Measurements from ENCODE around the gene KLRD1.

Gene KLRD1, protein sequence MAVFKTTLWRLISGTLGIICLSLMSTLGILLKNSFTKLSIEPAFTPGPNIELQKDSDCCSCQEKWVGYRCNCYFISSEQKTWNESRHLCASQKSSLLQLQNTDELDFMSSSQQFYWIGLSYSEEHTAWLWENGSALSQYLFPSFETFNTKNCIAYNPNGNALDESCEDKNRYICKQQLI

DNA sequence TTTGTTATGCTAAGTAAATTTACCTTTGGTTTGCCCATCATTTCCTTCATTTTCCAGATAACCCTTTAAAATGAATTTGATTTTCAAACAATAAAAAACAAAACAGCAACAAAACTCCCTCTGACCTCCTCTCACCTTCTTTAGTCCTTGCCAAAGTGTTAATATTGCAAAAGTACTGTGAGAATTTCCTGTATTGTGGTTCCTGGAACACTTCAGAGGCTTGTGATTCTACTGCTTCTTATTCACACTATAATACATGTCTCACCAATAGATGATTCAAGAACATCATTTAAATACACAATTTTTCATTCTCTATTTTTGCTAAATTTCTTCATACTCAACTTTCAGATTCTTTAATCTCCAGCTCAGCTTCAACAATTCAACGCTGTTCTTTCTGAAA lies at the start of gene KLRD1:
KLRD1 (plus strand) TSS at position 241 of the 400 bp plus-strand sequence. CDS start 208 bp downstream, outside the sequence.
- no peak within 1 kb of the TSS for H3K4me3 ChIP-seq (ENCODE audit: low read depth, low read length)
- TF ChIP-seq, protein P1, sequence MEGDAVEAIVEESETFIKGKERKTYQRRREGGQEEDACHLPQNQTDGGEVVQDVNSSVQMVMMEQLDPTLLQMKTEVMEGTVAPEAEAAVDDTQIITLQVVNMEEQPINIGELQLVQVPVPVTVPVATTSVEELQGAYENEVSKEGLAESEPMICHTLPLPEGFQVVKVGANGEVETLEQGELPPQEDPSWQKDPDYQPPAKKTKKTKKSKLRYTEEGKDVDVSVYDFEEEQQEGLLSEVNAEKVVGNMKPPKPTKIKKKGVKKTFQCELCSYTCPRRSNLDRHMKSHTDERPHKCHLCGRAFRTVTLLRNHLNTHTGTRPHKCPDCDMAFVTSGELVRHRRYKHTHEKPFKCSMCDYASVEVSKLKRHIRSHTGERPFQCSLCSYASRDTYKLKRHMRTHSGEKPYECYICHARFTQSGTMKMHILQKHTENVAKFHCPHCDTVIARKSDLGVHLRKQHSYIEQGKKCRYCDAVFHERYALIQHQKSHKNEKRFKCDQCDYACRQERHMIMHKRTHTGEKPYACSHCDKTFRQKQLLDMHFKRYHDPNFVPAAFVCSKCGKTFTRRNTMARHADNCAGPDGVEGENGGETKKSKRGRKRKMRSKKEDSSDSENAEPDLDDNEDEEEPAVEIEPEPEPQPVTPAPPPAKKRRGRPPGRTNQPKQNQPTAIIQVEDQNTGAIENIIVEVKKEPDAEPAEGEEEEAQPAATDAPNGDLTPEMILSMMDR (IDR thresholded peaks at IDR 0.05; ENCODE audit: borderline replicate concordance, insufficient read depth, low read depth, low read length) = no peak

DNA sequence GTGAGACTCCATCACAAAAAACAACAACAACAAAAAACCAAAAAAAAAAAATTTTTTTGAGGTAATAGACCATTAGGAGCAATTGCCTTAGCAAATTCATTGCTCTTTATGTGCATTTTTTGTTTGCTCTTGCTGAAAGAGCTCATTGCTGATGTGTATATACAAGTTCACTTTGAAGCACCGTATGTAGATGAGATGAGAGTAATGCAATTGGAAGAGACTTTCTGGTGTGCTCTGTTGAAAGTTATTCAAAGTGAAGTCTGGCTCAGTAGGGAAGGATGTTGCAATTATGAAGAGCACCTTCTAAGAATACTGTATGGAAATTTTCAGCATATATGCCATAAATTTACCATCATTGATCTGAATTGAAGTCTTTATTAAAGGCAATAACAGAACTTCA lies 46.7 kb upstream of the KLRD1 start:
- H3K4me3 ChIP-seq (ENCODE audit: low read depth, low read length) = no peak overlapping the region
- TF ChIP-seq, protein P1 (IDR thresholded peaks at IDR 0.05; ENCODE audit: borderline replicate concordance, insufficient read depth, low read depth, low read length) = no peak

DNA sequence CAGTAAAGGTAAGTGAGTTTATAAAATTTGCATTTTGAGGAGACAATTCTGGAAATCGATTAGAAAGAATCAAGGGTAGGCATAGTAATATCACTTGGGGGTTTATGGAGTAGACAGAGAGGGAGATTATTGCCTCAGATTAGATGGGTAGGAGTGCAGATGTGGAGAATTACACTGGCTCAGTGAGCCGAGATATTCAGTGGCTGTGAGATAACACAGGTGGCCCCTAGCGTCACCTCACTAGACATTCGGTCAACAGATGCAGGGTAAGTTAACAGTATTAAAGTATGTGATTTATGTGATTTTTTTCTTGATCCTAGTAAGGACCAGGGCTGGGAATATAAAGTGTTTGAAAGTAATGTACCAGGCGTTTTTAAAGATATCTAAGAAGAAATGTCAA lies 39.6 kb upstream of the KLRD1 start:
- TF ChIP-seq, protein P1 (IDR thresholded peaks at IDR 0.05; ENCODE audit: borderline replicate concordance, insufficient read depth, low read depth, low read length) = no peak
- H3K4me3 ChIP-seq (ENCODE audit: low read depth, low read length) = no peak overlapping the region

DNA sequence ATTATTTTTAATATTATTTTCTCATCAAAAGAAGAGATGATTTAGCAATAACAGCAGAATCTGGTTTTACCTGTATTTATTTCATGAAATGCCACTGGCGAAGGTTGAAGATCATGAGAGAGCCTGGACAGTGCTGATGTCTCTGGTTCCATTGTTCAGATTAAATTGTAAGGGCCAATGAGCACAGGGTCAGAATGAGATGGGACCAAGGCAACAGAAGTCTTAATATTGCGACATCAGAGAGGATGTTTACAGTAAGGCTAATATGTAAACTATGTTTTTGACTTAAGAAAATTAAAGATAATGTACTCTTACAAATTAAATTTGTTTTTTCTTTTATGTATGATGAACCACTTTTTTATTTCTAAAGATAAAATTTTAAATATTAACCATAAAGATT lies 35.2 kb upstream of the KLRD1 start:
- no peak overlapping the region for H3K4me3 ChIP-seq (ENCODE audit: low read depth, low read length)
- TF ChIP-seq, protein P1 (IDR thresholded peaks at IDR 0.05; ENCODE audit: borderline replicate concordance, insufficient read depth, low read depth, low read length) = no peak

DNA sequence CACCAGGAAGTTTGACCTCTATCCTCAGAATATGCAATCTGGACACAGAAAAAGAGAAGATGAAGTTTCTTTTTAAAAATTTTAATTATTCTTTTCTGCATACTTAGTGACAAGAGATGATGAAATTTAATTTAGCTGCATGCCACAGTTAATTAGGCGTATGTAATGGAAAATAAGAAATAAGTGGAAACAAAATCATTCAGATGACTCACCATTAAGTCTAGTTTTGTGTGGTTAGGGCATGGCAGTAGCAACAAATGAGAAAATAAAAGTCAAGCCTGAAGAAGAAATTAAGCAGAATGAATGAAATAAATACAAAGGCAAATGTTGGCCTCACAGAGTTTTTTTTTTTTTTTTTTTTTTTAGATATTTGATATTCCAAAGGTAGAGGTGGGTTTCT lies 30.9 kb upstream of the KLRD1 start:
- no peak overlapping the region for H3K4me3 ChIP-seq (ENCODE audit: low read depth, low read length)
- TF ChIP-seq, protein P1 (IDR thresholded peaks at IDR 0.05; ENCODE audit: borderline replicate concordance, insufficient read depth, low read depth, low read length) = no peak

DNA sequence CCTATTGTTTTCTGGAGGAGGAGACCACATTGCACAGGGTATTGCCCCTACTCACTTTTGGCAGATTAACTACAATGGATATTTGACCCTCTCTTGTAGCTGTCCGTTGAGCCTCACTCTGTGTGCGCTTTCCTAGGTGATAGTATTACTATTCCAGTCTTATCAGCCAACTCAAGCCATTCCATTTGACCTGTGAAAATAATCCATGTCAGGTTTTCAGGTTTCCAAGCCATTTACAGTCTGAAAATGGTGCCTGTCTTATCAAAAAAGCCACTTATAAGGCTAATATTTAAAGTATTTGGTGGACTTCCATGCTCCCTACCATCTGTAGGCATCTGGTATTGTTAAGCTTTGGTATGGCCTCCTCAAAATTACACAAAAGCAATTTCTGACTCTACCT lies 29.6 kb upstream of the KLRD1 start:
- H3K4me3 ChIP-seq (ENCODE audit: low read depth, low read length) = no peak overlapping the region
- TF ChIP-seq, protein P1 (IDR thresholded peaks at IDR 0.05; ENCODE audit: borderline replicate concordance, insufficient read depth, low read depth, low read length) = no peak

DNA sequence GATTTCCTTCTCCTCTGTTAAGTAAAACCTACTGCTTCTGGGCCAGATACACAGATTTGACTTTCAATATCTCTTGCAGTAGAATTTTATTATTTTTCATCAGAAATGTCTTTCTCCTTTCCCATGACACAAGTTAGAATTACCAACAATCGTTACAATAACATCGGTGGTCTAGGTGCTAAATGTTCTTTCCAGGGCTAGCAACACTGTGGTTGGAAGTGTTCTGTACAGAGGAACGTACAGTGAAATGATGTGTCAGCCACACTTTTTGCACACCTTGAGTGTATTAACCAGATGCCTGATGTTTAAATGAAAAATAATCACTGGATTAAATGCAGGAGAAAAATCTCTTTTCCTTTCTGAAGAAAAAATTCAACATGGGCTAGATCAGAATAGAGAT lies 27.7 kb upstream of the KLRD1 start:
- no peak overlapping the region for H3K4me3 ChIP-seq (ENCODE audit: low read depth, low read length)
- TF ChIP-seq, protein P1 (IDR thresholded peaks at IDR 0.05; ENCODE audit: borderline replicate concordance, insufficient read depth, low read depth, low read length) = no peak

Measured in GM12875 (cell line).